OCI-LY1 (cell line): ENCODE measurements around the gene TOMM20.

ENCODE experiments used
- H2AFZ ChIP-seq: fragments of 200-600 bp; sonication (generic), shearing (Covaris generic); 2 replicates; pipeline ENCODE4 v1.6.0; 2014; ENCODE audit warnings: antibody characterized with exemption, mild to moderate bottlenecking, low read length
- H3F3A ChIP-seq: fragments of 200-600 bp; sonication (generic), shearing (Covaris generic); 2 replicates; pipeline ENCODE4 v1.6.0; 2014; ENCODE audit warnings: mild to moderate bottlenecking, antibody characterized with exemption, low read length, moderate library complexity; ENCODE audit not compliant: insufficient read depth
- H3K27ac ChIP-seq: fragments of 200-600 bp; sonication (generic); 2 replicates; pipeline ENCODE4 v1.5.1; 2014; ENCODE audit warnings: low read length, mixed run types, mild to moderate bottlenecking, low read depth; ENCODE audit not compliant: poor library complexity, severe bottlenecking
- H3K27me3 ChIP-seq: fragments of 200-600 bp; sonication (generic); 2 replicates; pipeline ENCODE4 v1.6.0; 2014; ENCODE audit warnings: antibody characterized with exemption, mild to moderate bottlenecking, low read length, moderate library complexity; ENCODE audit not compliant: insufficient read depth
- H3K36me3 ChIP-seq: fragments of 200-600 bp; sonication (generic); 2 replicates; pipeline ENCODE4 v1.6.1; 2014; ENCODE audit warnings: mild to moderate bottlenecking, antibody characterized with exemption, low read length, moderate library complexity, mixed read lengths; ENCODE audit not compliant: insufficient read depth
- H3K4me1 ChIP-seq: fragments of 200-600 bp; sonication (generic); 2 replicates; pipeline ENCODE4 v1.5.1; 2014; ENCODE audit warnings: mild to moderate bottlenecking, low read length, moderate library complexity; ENCODE audit not compliant: insufficient read depth, severe bottlenecking
- H3K4me2 ChIP-seq: fragments of 200-600 bp; sonication (generic), shearing (Covaris generic); 2 replicates; pipeline ENCODE4 v1.6.1; 2014; ENCODE audit warnings: low read length
- H3K4me3 ChIP-seq: fragments of 200-600 bp; sonication (generic); 2 replicates; pipeline ENCODE4 v1.5.1; 2014; ENCODE audit warnings: low read length, low read depth, mild to moderate bottlenecking, mixed read lengths; ENCODE audit not compliant: poor library complexity, severe bottlenecking
- H3K79me2 ChIP-seq: fragments of 200-600 bp; shearing (Covaris generic); 2 replicates; pipeline ENCODE4 v1.6.1; 2016; ENCODE audit warnings: mixed run types, low read length, mixed read lengths; ENCODE audit not compliant: insufficient read depth
- H3K9ac ChIP-seq: fragments of 200-600 bp; sonication (generic), shearing (Covaris generic); 2 replicates; pipeline ENCODE4 v1.6.1; 2014; ENCODE audit warnings: mild to moderate bottlenecking, low read length, mixed read lengths
- H3K9me2 ChIP-seq: fragments of 200-600 bp; sonication (generic), shearing (Covaris generic); 2 replicates; pipeline ENCODE4 v1.6.1; 2014; ENCODE audit warnings: low read depth, mild to moderate bottlenecking, low read length, mixed read lengths
- H3K9me3 ChIP-seq: fragments of 200-600 bp; shearing (Covaris generic); 2 replicates; pipeline ENCODE4 v1.6.1; 2014; ENCODE audit warnings: low read length, mixed read lengths
- H4K20me1 ChIP-seq: fragments of 200-600 bp; sonication (generic), shearing (Covaris generic); 2 replicates; pipeline ENCODE4 v1.6.0; 2016; ENCODE audit warnings: mild to moderate bottlenecking, low read length; ENCODE audit not compliant: insufficient read depth
- CTCF ChIP-seq: fragments of 200-600 bp; sonication (generic), shearing (Covaris generic); IDR thresholded peaks from 2 replicates; pipeline ENCODE4 v1.5.1; 2017; ENCODE audit warnings: mild to moderate bottlenecking, antibody characterized with exemption, low read length, moderate library complexity, mixed read lengths
- EZH2 ChIP-seq: fragments of 200-600 bp; sonication (generic), shearing (Covaris generic); IDR thresholded peaks from 2 replicates; pipeline ENCODE4 v1.8.0; 2017; ENCODE audit warnings: borderline replicate concordance, mixed run types, mild to moderate bottlenecking, antibody characterized with exemption, low read length, moderate library complexity, mixed read lengths

Gene TOMM20

DNA sequence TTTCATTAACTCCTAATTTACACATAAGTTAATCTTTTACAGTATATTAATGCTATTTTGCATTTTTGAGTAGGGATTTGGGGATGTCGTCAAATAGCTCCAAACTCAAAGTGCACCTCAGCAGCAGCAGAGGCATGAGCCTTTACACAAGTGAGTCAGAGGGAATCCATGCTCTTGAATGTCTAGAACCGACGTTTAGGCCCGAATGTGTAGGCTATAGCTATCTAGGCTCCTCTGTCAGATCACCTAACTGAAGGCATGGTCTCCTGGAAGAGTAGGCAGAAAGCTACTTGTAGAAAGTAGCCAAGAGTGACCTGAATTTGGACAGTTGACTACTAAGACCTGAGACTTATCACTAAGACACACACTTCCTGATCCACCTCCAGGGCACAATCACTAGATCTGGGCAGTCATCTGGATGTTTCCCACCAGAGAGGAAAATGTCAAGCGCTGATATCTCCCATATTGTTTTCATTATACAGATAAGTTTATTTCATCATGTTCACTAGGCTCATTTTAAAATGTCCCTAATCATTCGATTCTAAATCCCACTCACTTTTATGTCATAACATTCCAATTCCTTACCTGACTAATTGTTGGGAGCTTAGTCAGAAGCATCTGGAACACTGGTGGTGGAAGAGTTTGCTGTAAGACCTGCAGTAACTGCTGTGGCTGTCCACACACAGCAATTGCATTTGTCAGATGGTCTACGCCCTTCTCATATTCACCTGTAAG is 15.3 kb downstream of the TOMM20 start:
- no peak overlapping the region for H3K4me2 ChIP-seq
- no peak overlapping the region for H3K4me3 ChIP-seq
- no peaks in the 10 kb centered on the region for H3K4me1 ChIP-seq
- H3K36me3 ChIP-seq: peaks cover 97% of the 10 kb centered on the region
- 0 out of 2 replicates have a peak, but pooled peaks cover 8% of the 10 kb centered on the region for H3F3A ChIP-seq
- no peaks in the 10 kb centered on the region for H3K27me3 ChIP-seq
- no peak overlapping the region for H3K9ac ChIP-seq
- no peak overlapping the region for H3K27ac ChIP-seq
- no peaks in the 10 kb centered on the region for H3K9me3 ChIP-seq
- H4K20me1 ChIP-seq: no peaks in the 10 kb centered on the region
- no peak overlapping the region for H2AFZ ChIP-seq
- H3K79me2 ChIP-seq: 0 out of 2 replicates have a peak, but pooled peaks cover 2% of the 10 kb centered on the region
- H3K9me2 ChIP-seq: no peaks in the 10 kb centered on the region
- TF ChIP-seq EZH2 (no peak), CTCF (no peak)

- Histone ChIP-seq H3K79me2 (no peaks in the 10 kb centered on the region), H4K20me1 (no peaks in the 10 kb centered on the region), H3K36me3 (peaks cover 97% of the 10 kb centered on the region), H3K4me2 (no peak overlapping the region), H3F3A (0 out of 2 replicates have a peak, but pooled peaks cover 8% of the 10 kb centered on the region), H3K9me2 (no peaks in the 10 kb centered on the region), H2AFZ (no peak overlapping the region), H3K4me1 (no peaks in the 10 kb centered on the region), H3K9me3 (no peaks in the 10 kb centered on the region), H3K27me3 (no peaks in the 10 kb centered on the region), H3K9ac (no peak overlapping the region), H3K27ac (no peak overlapping the region), H3K4me3 (no peak overlapping the region)
- TF ChIP-seq EZH2: no peak
Measured at GRCh38 chr1:235112297-235113182, 16.1 kb downstream of the TOMM20 start.

GRCh38 chr1:235111107-235111506 is 17.5 kb downstream of the TOMM20 start:
- TF ChIP-seq CTCF (no peak), EZH2 (no peak)

More at GRCh38 chr1:235111107-235111506, 17.5 kb downstream of the TOMM20 start:
- Histone ChIP-seq H3K9me2 (no peaks in the 10 kb centered on the region), H3K36me3 (peaks cover 90% of the 10 kb centered on the region), H3K4me3 (no peak overlapping the region), H3K4me1 (no peaks in the 10 kb centered on the region), H3K27ac (no peak overlapping the region), H3K27me3 (no peaks in the 10 kb centered on the region), H3K79me2 (no peaks in the 10 kb centered on the region), H3K9ac (no peak overlapping the region), H2AFZ (no peak overlapping the region), H3F3A (0 out of 2 replicates have a peak, but pooled peaks cover 8% of the 10 kb centered on the region), H3K9me3 (no peaks in the 10 kb centered on the region), H4K20me1 (no peaks in the 10 kb centered on the region), H3K4me2 (no peak overlapping the region)
